Keratinocyte (primary cell): ENCODE measurements around the gene RRBP1.

Source experiments
- EZH2 ChIP-seq: IDR thresholded peaks from one replicate; pipeline ENCODE4 v1.6.1; 2012; ENCODE audit warnings: inconsistent platforms, mild to moderate bottlenecking, low read length, moderate library complexity
- TF ChIP-seq, protein P1 (sequence below), 3 experiments: IDR thresholded peaks in 1 of 3; conservative IDR thresholded peaks in 1 of 3; optimal IDR thresholded peaks in 1 of 3; 2 replicates in 2 of 3; 3 replicates in 1 of 3; pipeline versions ENCODE3 to v1.5.1; 2011; ENCODE audit warnings: low read length in 3 of 3, mild to moderate bottlenecking in 3 of 3, moderate library complexity in 2 of 3, control low read depth in 1 of 3, inconsistent platforms in 1 of 3; ENCODE audit not compliant: insufficient read depth in 2 of 3; ENCODE audit errors: extremely low read depth in 1 of 3

DNA sequence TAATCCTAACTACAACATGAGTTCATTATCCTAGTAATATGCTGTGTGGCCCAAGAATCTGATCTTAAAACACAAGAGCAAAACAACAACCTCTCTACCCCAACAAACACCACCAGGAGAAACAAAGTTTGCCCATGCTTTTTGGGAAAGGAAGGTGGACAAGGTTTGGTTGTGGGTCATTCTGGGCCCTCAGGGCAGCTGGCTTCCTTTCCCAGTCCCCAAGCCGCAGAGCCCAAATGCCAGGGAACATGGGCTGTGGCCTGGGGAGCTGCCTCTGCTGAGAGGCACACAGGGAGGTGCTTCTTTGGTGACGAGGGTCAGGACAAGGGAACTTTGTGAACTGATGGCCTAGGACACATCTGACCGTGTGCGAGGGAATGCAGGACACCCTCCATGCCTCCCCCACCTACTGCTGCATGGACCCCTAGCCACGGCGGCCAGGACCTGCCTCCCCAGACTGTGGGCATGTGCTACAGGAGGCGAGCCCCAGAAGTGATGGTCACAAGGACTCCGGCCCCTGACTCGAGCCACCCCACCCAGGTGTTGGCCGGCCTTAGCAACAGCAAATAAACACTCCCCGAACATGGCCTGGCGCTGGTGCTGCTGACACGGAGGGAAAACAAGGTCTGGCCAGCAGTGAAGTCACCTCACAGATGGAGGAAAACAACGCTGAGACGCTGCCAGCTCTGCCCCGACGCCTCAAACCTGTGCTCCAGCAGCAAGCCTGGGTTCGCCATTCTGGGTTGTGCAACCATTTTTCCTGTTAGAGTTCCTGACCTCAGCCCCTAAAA lies 55.6 kb downstream of the RRBP1 start:
- TF ChIP-seq, protein P1, sequence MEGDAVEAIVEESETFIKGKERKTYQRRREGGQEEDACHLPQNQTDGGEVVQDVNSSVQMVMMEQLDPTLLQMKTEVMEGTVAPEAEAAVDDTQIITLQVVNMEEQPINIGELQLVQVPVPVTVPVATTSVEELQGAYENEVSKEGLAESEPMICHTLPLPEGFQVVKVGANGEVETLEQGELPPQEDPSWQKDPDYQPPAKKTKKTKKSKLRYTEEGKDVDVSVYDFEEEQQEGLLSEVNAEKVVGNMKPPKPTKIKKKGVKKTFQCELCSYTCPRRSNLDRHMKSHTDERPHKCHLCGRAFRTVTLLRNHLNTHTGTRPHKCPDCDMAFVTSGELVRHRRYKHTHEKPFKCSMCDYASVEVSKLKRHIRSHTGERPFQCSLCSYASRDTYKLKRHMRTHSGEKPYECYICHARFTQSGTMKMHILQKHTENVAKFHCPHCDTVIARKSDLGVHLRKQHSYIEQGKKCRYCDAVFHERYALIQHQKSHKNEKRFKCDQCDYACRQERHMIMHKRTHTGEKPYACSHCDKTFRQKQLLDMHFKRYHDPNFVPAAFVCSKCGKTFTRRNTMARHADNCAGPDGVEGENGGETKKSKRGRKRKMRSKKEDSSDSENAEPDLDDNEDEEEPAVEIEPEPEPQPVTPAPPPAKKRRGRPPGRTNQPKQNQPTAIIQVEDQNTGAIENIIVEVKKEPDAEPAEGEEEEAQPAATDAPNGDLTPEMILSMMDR (optimal IDR thresholded peaks at IDR 0.05 in 1 of 3, IDR thresholded peaks at IDR 0.05 in 1 of 3, conservative IDR thresholded peaks at IDR 0.05 in 1 of 3; ENCODE audit: extremely low read depth in 1 of 3, insufficient read depth in 2 of 3, low read length in 3 of 3): no peak
- no peak for TF ChIP-seq EZH2
